ENCODE data around the gene DTD1.

DNA sequence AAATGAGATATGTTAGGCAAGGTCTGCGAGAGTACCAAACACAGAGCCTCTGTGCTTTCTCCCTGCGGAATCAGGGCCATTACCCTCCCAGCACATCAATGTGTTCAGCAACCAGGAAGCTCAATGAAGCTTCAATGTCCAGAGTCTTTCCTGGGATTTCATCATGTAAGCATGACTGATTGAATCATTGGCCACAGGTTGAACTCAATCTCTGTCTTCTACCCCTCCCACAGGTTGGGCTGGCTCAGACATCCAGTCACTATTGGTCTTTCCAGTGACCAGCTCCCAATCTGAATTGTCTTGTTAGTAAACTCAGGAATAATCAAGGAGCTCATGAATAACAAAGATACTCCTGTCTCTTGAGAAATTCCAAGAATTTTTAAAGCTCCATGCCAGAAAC lies 2.7 kb upstream of the DTD1 start:
- TF ChIP-seq GATA3 (IDR thresholded peaks at IDR 0.05; ENCODE audit: low read depth, low read length), result no peak
- no peak for TF ChIP-seq GATA2 (IDR thresholded peaks at IDR 0.05; ENCODE audit: low read depth, low read length)
